Right cardiac atrium (tissue), 5 donors: ENCODE measurements around the gene ALPK3. TPM values are rescaled to one million over a fixed set of nuclear protein-coding genes. Genes with fewer than 3 reads are reported as not detected.

Source experiments
- ATAC-seq, 2 donors: fragments of 200-7000 bp; cut with Tn5 transposase; one replicate each; pipeline versions ENCODE4 v1.8.0 to v1.9.1; 2020; ENCODE audit warnings: moderate library complexity in 2 of 2, mild to moderate bottlenecking in 1 of 2
- DNase-seq, 3 donors: peaks; one replicate each; pipeline ENCODE4 v3.0.0-alpha.2; 2020
- H3K27ac ChIP-seq: one replicate; pipeline ENCODE4 v1.5.1; 2013; ENCODE audit warnings: mild to moderate bottlenecking, low read length, control low read depth, moderate library complexity
- H3K27me3 ChIP-seq: one replicate; pipeline ENCODE4 v1.6.1; 2013; ENCODE audit not compliant: control insufficient read depth, insufficient read depth
- H3K4me1 ChIP-seq: one replicate; pipeline ENCODE4 v1.6.1; 2013; ENCODE audit warnings: low read length; ENCODE audit not compliant: control insufficient read depth, insufficient read depth
- H3K4me3 ChIP-seq: one replicate; pipeline ENCODE4 v1.5.1; 2013; ENCODE audit warnings: low read length, control low read depth
- H3K9me3 ChIP-seq: one replicate; pipeline ENCODE4 v1.6.1; 2013; ENCODE audit warnings: low read length; ENCODE audit not compliant: control insufficient read depth
- WGBS: extraction: QIAGEN DNeasy Blood & Tissue Kit; methylation state at CpG from one replicate; pipeline ENCODE4 v1.1.7; 2013; 5-methylcytosine and 5-hydroxymethylcytosine counted together
- intact Hi-C, 4 donors: fragments of 100-400 bp; cut with DNase I; formaldehyde crosslinking; loops; one replicate each; pipeline versions ENCODE4 v1.11.0 to v1.14.0; 2022 to 2023
- polyA plus RNA-seq: library from polyadenylated mRNA; stranded (reverse); fragments of 200-250 nt; gene quantifications from one replicate; pipeline ENCODE4 v1.2.3, GENCODE V29; 2013
- total RNA-seq, 4 donors: library from RNA; stranded (reverse); fragmentation: NEBNext Ultra II Directional; extraction: Animal tissue kit (Norgen Biotek cat#: 25700); gene quantifications; one replicate each; pipeline ENCODE4 v1.2.1, GENCODE V29; 2021
- donor health status: healthy with polysubstance abuse.
- donor health status: DM: no; HTN: yes; CAD: no.
- donor health status: DM: no; HTN: no; CAD: no.
- donor health status: DM: no; HTN: yes; CAD: no; lungs with severe emphysema.
- donor health status: DM: yes; HTN: yes; CAD: no.

Gene ALPK3
- total and polyA plus RNA-seq, 5 donors: 65.8 to 95.2 (median 77.6) TPM

- Histone ChIP-seq H3K4me3 (no peak overlapping the region), H3K27ac (no peak overlapping the region), H3K9me3 (no peaks in the 10 kb centered on the region), H3K27me3 (no peaks in the 10 kb centered on the region), H3K4me1 (peaks cover 2% of the 10 kb centered on the region)
- 84% methylated on average over 2 of the region's 2 CpGs for WGBS
- DNase-seq (no peak), ATAC-seq (no peak)
- intact Hi-C loops: loop anchor here in 3 of 4 donors (10.0 kb wide), 2 partner anchors 56 to 266 kb away; partner anchors contain the start of genes NMB (in 1 of the 3) and WDR73 (in 1 of the 3)
These were observed 104.0 kb downstream of the ALPK3 start for GRCh38 chr15:84921121-84921520.

GRCh38 chr15:84922530-84922929 is 105.4 kb downstream of the ALPK3 start:
- Histone ChIP-seq H3K4me3 (no peak overlapping the region), H3K27ac (no peak overlapping the region), H3K9me3 (no peaks in the 10 kb centered on the region), H3K27me3 (no peaks in the 10 kb centered on the region), H3K4me1 (peaks cover 2% of the 10 kb centered on the region)
- DNase-seq (peak in 1 of 3 donors; percentile 38), ATAC-seq (no peak)
- WGBS: 92% methylated on average over 13 of the region's 13 CpGs
- intact Hi-C loops: loop anchor here in 3 of 4 donors (10.0 kb wide), 2 partner anchors 58 to 268 kb away; partner anchors contain the start of genes NMB (in 1 of the 3) and WDR73 (in 1 of the 3)

Other genes starting within 250 kb of the ALPK3 start
- gene ZSCAN2, start 216.3 kb upstream of the ALPK3 start, total RNA-seq: 1 to 10 TPM; 3.6 to 6.4 (median 5.2) TPM
- gene ZSCAN2, start 216.3 kb upstream of the ALPK3 start, polyA plus RNA-seq: 4.0 TPM
- gene WDR73, start 163.1 kb upstream of the ALPK3 start, total RNA-seq: 10 to 100 TPM; 13.7 to 18.8 (median 17.0) TPM
- gene WDR73, start 163.1 kb upstream of the ALPK3 start, polyA plus RNA-seq: 10.7 TPM
- 1 to 10 TPM in 3 of 4 donors, under 1 TPM in 1; 0.96 to 4.7 (median 2.1) TPM for gene NMB, start 159.2 kb upstream of the ALPK3 start, total RNA-seq
- 6.9 TPM for gene NMB, start 159.2 kb upstream of the ALPK3 start, polyA plus RNA-seq
- gene SEC11A, start 101.2 kb upstream of the ALPK3 start, total RNA-seq: 10 to 100 TPM; 86.2 to 91.6 (median 88.1) TPM
- gene SEC11A, start 101.2 kb upstream of the ALPK3 start, polyA plus RNA-seq: 92.2 TPM
- gene ZNF592, start 68.8 kb upstream of the ALPK3 start, total RNA-seq: 10 to 100 TPM; 20.3 to 25.6 (median 20.6) TPM
- 14.0 TPM for gene ZNF592, start 68.8 kb upstream of the ALPK3 start, polyA plus RNA-seq
- gene SLC28A1, start 67.3 kb downstream of the ALPK3 start, total RNA-seq: under 1 TPM in 3 of 4 donors, not detected in 1; 0.29 to 0.54 (median 0.42) TPM
- gene SLC28A1, start 67.3 kb downstream of the ALPK3 start, polyA plus RNA-seq: 0.32 TPM
- 10 to 100 TPM; 17.1 to 24.7 (median 19.6) TPM for gene PDE8A, start 164.5 kb downstream of the ALPK3 start, total RNA-seq
- 11.5 TPM for gene PDE8A, start 164.5 kb downstream of the ALPK3 start, polyA plus RNA-seq